ENCODE results near the gene ZSCAN30.

DNA sequence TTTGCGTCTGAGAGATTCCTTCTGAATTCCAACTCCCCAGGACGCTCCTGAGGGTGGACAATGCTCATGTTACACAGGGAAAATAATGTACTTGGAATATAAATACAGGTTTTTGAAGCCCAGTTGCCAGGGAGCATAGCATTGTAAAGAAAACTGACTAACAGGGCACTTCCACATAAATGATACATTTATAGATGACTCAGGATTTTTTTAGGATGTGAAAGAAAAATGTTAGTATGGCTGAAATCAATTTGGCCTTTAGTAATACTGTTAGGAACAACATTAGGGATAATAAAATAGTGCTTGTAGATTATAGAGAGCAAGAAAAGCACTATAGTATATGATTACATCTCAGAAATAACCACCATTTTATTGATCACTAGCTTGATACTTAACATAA is 25.6 kb downstream of the ZSCAN30 start:
- no peak for TF ChIP-seq YBX1 (IDR thresholded peaks at IDR 0.05)
- TF ChIP-seq TAF1 (IDR thresholded peaks at IDR 0.05; ENCODE audit: borderline replicate concordance, low read depth, low read length): no peak
- no peak for TF ChIP-seq ETV6 (conservative IDR thresholded peaks at IDR 0.05 in 1 of 2, IDR thresholded peaks at IDR 0.05 in 1 of 2; ENCODE audit: borderline replicate concordance in 1 of 2, low read depth in 1 of 2)
- TF ChIP-seq EZH2 (IDR thresholded peaks at IDR 0.05; ENCODE audit: borderline replicate concordance, control insufficient read depth, low read depth, low read length): no peak
- TF ChIP-seq KDM1A (IDR thresholded peaks at IDR 0.05; ENCODE audit: borderline replicate concordance): no peak
- no peak for TF ChIP-seq RB1 (IDR thresholded peaks at IDR 0.05; ENCODE audit: borderline replicate concordance)
- no peak for TF ChIP-seq GABPA (IDR thresholded peaks at IDR 0.05; ENCODE audit: low read depth)
- no peak for TF ChIP-seq POLR2AphosphoS2 (IDR thresholded peaks at IDR 0.05; ENCODE audit: low read depth, low read length)
- no peak for TF ChIP-seq HDAC2 (IDR thresholded peaks at IDR 0.05)
- no peak for TF ChIP-seq SRF (IDR thresholded peaks at IDR 0.05; ENCODE audit: low read depth in 2 of 2, low read length in 2 of 2)
- TF ChIP-seq, protein P1, sequence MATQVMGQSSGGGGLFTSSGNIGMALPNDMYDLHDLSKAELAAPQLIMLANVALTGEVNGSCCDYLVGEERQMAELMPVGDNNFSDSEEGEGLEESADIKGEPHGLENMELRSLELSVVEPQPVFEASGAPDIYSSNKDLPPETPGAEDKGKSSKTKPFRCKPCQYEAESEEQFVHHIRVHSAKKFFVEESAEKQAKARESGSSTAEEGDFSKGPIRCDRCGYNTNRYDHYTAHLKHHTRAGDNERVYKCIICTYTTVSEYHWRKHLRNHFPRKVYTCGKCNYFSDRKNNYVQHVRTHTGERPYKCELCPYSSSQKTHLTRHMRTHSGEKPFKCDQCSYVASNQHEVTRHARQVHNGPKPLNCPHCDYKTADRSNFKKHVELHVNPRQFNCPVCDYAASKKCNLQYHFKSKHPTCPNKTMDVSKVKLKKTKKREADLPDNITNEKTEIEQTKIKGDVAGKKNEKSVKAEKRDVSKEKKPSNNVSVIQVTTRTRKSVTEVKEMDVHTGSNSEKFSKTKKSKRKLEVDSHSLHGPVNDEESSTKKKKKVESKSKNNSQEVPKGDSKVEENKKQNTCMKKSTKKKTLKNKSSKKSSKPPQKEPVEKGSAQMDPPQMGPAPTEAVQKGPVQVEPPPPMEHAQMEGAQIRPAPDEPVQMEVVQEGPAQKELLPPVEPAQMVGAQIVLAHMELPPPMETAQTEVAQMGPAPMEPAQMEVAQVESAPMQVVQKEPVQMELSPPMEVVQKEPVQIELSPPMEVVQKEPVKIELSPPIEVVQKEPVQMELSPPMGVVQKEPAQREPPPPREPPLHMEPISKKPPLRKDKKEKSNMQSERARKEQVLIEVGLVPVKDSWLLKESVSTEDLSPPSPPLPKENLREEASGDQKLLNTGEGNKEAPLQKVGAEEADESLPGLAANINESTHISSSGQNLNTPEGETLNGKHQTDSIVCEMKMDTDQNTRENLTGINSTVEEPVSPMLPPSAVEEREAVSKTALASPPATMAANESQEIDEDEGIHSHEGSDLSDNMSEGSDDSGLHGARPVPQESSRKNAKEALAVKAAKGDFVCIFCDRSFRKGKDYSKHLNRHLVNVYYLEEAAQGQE (IDR thresholded peaks at IDR 0.05; ENCODE audit: low read depth, low read length): no peak
- TF ChIP-seq POLR2AphosphoS5 (IDR thresholded peaks at IDR 0.05; ENCODE audit: low read length): no peak

All from GM12878 (cell line).